ENCODE measurements around the gene WDR27. TPM values are rescaled to one million over a fixed set of nuclear protein-coding genes. Genes with fewer than 3 reads are reported as not detected.

Gene WDR27
- total RNA-seq, 1 donor from 2014 or later: 92.7 TPM

GRCh38 chr6:169571123-169571962, 130.5 kb downstream of the WDR27 start:
- H3K27ac ChIP-seq: no peak overlapping the region
- H3K9me3 ChIP-seq: no peaks in the 10 kb centered on the region
- no peaks in the 10 kb centered on the region for H3K36me3 ChIP-seq
- H3K4me3 ChIP-seq: no peak overlapping the region
- H3K27me3 ChIP-seq: no peaks in the 10 kb centered on the region
- H3K4me1 ChIP-seq: no peaks in the 10 kb centered on the region
- no peak for DNase-seq (ENCODE audit: low spot score in 2 of 2)
- intact Hi-C loops (cut with DNase I): no loop called here
- TF ChIP-seq, protein P1, sequence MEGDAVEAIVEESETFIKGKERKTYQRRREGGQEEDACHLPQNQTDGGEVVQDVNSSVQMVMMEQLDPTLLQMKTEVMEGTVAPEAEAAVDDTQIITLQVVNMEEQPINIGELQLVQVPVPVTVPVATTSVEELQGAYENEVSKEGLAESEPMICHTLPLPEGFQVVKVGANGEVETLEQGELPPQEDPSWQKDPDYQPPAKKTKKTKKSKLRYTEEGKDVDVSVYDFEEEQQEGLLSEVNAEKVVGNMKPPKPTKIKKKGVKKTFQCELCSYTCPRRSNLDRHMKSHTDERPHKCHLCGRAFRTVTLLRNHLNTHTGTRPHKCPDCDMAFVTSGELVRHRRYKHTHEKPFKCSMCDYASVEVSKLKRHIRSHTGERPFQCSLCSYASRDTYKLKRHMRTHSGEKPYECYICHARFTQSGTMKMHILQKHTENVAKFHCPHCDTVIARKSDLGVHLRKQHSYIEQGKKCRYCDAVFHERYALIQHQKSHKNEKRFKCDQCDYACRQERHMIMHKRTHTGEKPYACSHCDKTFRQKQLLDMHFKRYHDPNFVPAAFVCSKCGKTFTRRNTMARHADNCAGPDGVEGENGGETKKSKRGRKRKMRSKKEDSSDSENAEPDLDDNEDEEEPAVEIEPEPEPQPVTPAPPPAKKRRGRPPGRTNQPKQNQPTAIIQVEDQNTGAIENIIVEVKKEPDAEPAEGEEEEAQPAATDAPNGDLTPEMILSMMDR (IDR thresholded peaks at IDR 0.05): no peak

- no peaks in the 10 kb centered on the region for H3K27me3 ChIP-seq
- TF ChIP-seq, protein P1 (IDR thresholded peaks at IDR 0.05): no peak
- no peak for DNase-seq (ENCODE audit: low spot score in 2 of 2)
- H3K4me3 ChIP-seq: no peak overlapping the region
- no peak overlapping the region for H3K27ac ChIP-seq
- no peaks in the 10 kb centered on the region for H3K9me3 ChIP-seq
- intact Hi-C loops (cut with DNase I): no loop called here
- no peaks in the 10 kb centered on the region for H3K36me3 ChIP-seq
- H3K4me1 ChIP-seq: no peaks in the 10 kb centered on the region
Measured at GRCh38 chr6:169568314-169569087, 133.3 kb downstream of the WDR27 start.

GRCh38 chr6:169567819-169568218, 134.0 kb downstream of the WDR27 start:
- Histone ChIP-seq H3K27me3 (no peaks in the 10 kb centered on the region), H3K9me3 (no peaks in the 10 kb centered on the region), H3K36me3 (no peaks in the 10 kb centered on the region), H3K4me3 (no peak overlapping the region), H3K27ac (no peak overlapping the region), H3K4me1 (no peaks in the 10 kb centered on the region)
- DNase-seq (ENCODE audit: low spot score in 2 of 2): no peak
- TF ChIP-seq, protein P1 (IDR thresholded peaks at IDR 0.05): no peak
- intact Hi-C loops (cut with DNase I): no loop called here

DNA sequence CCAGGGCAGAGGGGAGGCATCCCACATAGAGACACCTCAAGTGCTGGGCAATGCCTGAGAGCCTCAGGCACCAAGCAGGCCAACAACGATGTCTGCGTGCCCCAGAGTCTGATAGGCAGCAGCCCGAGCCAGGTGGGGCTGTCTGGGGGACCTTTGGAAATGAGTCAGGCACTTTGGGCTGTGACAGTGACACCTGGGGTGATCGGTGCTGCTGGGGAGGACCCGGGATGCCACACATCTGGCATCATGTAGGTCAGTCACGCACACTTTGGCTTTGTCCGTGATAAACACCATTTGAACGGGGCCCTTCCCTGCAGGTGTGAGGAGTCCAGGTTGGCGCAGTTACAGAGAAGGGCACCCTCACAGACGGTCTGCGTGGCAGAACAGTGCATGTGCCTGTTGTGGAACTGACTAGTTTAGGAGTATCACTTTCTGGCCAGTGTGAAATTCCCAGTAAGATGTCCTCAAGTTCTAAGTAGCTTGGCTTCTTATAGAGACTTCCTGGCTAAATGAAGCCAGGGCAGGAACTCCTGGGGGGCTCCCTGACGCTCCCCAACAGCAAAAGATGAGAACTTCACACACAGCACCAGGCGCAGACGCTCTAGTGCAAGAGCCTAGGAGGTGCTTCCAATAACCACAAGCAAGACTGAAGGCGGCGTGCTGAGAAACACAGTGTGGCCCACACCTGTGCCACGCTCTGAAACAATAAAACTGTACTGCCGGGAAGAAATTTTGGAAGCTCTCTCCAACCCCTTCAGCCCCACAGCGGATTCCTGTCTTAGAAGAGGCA, 134.7 kb downstream of the WDR27 start:
- no peak for DNase-seq (ENCODE audit: low spot score in 2 of 2)
- no peak overlapping the region for H3K4me3 ChIP-seq
- H3K27me3 ChIP-seq: no peaks in the 10 kb centered on the region
- intact Hi-C loops (cut with DNase I): no loop called here
- H3K36me3 ChIP-seq: no peaks in the 10 kb centered on the region
- no peaks in the 10 kb centered on the region for H3K9me3 ChIP-seq
- H3K4me1 ChIP-seq: no peaks in the 10 kb centered on the region
- no peak overlapping the region for H3K27ac ChIP-seq
- TF ChIP-seq, protein P1 (IDR thresholded peaks at IDR 0.05): no peak

DNA sequence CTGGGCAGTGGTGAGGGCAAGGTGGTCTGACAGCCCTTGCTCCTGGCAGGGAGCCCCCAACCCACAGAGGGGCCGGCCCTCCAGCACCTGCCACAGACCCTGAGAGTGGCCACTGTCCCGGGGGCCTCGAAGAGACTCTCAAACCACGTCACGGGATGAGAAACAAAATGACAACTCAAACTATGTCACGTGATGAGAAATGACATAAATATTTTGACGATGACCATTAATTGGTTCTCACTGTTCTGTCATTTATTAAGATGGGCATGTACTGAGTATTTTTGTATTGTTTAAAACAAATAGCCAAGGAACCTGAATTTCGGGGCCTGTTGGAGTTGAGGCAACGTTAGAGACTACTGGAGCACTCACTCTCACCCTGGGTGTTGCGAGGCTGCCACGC, 135.5 kb downstream of the WDR27 start:
- intact Hi-C loops (cut with DNase I): no loop called here
- Histone ChIP-seq H3K36me3 (no peaks in the 10 kb centered on the region), H3K4me3 (no peak overlapping the region), H3K4me1 (no peaks in the 10 kb centered on the region), H3K27me3 (no peaks in the 10 kb centered on the region), H3K27ac (no peak overlapping the region), H3K9me3 (no peaks in the 10 kb centered on the region)
- DNase-seq (ENCODE audit: low spot score in 2 of 2): no peak
- TF ChIP-seq, protein P1 (IDR thresholded peaks at IDR 0.05): no peak
